ENCODE measurements around the gene RC3H2.
"Not testable (repeated sequence)": the region's sequence is repeated elsewhere in the genome, so short reads cannot be mapped to it uniquely, and the experiment has no call there.

Gene RC3H2

DNA sequence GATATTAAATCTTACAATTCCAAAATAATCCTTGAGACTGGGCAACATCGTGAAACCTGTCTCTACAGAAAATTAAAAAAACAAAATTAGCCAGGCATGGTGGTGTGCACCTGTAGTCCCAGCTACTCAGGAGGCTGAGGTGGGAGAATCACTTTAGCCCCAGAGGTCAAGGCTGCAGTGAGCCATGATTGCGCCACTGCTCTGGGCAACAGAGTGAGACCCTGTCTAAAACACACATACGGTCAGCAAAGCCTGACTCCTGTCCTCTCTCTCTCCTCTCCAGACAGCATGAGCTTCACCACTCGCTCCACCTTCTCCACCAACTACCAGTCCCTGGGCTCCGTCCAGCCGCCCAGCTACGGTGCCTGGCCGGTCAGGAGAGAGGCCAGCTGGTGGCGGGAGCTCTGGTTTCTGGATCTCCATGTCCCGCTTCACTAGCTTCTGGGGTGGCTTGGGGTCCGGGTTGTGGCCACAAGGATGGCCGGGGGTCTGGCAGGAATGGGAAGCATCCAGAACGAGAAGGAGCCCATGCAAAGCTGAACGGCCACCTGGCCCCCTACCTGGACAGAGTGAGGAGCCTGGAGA lies 67.8 kb downstream of the RC3H2 start:
- no peak for DNase-seq

DNA sequence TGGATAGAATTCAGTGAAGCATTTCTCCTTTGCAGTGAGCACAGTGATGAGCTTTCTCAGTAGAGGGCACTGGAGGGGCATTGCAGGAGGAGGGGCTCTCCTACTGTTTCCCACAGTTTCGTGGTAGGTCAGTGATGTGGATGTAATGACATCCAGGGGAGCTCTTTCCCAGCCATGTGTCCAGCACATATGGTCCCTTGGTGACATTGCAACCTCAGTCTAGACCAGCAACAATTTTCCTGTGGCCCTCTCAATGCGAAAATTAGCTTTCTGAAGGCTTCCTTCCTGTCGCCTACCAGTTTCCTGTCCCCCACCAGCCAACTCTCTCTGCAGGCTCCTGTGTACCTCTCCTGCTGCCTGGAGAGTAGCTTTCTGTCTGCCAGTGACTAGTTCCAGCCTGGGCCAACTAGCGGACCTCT lies 69.8 kb downstream of the RC3H2 start:
- DNase-seq = no peak

GRCh38 chr9:122832194-122832593 lies 73.0 kb downstream of the RC3H2 start:
- DNase-seq = no peak

DNA sequence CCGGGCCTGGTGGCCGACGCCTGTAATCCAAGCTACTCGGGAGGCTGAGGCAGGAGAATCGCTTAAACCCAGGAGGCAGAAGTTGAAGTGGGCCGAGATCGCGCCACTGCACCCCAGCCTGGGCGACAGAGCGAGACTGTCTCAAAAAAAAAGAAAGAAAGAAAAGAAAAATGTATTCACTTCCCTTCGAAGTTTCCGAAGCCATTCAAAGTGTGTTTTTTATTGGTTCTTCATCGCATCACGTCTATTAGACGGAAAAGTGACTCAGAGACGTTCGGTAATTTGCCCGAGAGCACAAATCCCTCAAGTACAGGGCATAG lies 76.2 kb downstream of the RC3H2 start:
- not testable (repeated sequence) for DNase-seq

DNA sequence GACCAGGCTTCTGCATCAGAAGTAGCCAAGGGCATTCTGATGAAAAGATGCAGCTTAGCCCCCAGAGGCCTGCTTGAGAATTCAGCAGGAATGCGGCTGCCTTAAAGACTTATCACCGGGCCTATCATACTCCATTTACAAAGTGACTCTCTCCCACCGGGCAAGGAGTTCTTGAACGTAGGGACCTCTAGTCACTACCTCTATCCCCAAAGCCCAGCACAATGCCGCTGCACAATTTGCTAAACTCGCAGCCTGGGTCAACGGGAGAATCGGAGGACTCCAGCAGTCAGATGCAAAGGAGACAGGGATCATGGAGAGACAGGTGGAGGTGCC lies 77.4 kb downstream of the RC3H2 start:
- DNase-seq = no peak

DNA sequence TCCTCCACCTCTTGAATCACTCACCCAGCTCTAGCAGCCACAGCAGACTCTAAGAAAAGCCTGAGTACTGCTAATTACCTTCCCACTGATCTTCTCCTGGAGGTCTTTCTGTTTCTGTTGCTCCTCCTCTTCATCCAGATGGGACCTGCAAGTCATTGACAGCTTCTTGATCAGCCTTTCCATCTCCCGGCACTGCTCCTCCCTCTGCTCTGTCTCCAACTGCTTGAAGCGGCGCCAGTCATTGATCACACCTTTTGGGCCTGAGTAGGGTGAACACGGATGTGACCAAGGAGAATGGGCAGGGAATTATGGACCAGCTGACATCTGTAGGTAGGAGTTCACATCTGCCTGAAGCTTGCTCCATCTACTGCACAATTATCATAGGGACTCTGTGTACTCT lies 82.2 kb downstream of the RC3H2 start:
- DNase-seq = no peak

- no peak for DNase-seq
Observed at GRCh38 chr9:122822056-122822455, 83.1 kb downstream of the RC3H2 start.

GRCh38 chr9:122821278-122821943 lies 83.7 kb downstream of the RC3H2 start:
- no peak for DNase-seq

GRCh38 chr9:122820490-122820845 lies 84.7 kb downstream of the RC3H2 start:
- DNase-seq = no peak

GRCh38 chr9:122819791-122820489 lies 85.2 kb downstream of the RC3H2 start:
- DNase-seq = no peak

DNA sequence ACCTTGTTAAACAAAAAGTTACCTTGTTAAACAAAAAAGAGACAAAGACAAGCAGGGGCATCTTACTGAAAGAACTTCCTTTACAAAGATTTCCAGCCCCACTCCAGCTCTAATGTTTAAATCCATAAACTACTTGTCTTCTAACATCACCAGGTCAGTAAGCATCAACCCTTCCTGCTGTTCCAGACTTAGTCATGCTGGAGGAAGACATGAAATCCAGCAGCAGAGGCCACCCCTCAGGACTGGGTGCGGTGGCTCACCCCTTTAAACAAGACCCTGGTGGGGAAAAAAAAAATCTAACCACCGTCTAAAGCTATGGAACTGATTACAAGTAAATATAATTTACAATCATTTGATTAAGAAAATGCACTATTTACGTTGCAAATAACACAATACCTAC lies 85.8 kb downstream of the RC3H2 start:
- DNase-seq = no peak

GRCh38 chr9:122816163-122816867 lies 88.8 kb downstream of the RC3H2 start:
- DNase-seq = no peak

GRCh38 chr9:122815544-122815943 lies 89.6 kb downstream of the RC3H2 start:
- DNase-seq = no peak

DNA sequence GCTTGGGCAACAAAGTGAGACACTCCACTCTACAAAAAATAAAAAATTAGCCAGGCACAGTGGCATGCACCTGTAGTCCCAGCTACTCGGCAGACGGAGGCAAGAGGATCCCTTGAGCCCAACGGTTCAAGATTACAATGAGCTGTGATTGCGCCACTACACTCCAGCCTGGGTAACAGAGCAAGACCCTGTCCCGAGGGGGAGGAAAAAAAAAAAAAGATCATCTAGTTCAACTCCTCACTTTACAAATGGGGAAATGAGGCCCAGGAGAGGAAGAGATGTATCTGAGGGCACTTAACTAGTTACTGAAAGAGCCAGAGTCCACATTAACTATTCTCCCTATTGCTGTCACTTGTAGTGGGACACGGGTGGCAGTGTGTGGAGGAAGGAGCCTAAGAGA lies 90.6 kb downstream of the RC3H2 start:
- DNase-seq = no peak

GRCh38 chr9:122812736-122813135 lies 92.4 kb downstream of the RC3H2 start:
- DNase-seq = no peak

GRCh38 chr9:122810306-122810946 lies 94.7 kb downstream of the RC3H2 start:
- DNase-seq = peak; percentile 39

- DNase-seq = not testable (repeated sequence)
Observed at GRCh38 chr9:122809261-122809660, 95.9 kb downstream of the RC3H2 start.

DNA sequence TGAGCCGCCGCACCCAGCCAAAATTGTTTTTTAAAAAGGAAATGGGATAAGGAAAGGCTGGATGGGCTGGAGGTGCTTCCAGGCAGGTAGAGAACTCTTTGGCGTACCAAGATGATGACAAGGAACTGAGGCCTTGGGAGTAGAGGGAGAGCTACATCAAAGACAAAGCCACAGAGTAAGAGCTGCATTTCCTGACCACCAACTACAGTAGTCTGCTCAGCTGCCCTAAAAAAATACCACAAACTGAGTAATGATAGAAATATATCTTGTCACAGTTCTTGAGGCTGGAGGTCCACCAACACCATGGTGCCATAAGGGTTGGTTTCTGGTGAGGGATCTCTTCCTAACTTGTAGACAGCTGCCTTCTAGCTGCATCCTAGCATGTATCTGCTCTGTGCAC lies 97.0 kb downstream of the RC3H2 start:
- DNase-seq = no peak

DNA sequence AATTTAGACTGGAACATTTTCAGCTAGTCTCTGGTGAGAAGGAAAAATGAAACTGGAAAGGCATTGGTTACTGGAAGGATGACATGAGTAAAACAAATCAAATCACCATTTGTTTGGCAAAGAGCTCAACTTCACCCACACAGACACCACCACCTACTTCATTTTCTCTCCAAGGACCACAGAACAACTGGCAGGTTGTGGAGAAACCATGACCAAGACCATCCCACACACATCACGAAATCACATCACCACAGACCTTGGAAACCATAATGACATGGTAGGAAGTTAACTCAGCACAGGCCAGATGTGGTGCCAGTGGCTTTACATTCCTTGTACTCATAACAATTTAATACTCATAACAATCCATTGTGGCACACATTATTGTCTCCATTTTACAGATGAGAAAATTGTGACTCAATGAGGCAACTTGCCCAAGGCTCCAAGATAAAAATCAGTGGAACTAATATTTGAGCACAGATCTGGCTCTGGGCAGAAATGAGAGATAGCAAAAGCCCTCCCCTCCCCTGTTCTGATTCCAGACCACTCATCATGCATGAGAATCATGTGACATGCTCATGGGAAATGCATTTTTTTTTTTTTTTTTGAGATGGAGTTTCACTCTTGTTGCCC lies 97.8 kb downstream of the RC3H2 start:
- DNase-seq = no peak

- DNase-seq = no peak
Observed at GRCh38 chr9:122806661-122807060, 98.5 kb downstream of the RC3H2 start.

DNA sequence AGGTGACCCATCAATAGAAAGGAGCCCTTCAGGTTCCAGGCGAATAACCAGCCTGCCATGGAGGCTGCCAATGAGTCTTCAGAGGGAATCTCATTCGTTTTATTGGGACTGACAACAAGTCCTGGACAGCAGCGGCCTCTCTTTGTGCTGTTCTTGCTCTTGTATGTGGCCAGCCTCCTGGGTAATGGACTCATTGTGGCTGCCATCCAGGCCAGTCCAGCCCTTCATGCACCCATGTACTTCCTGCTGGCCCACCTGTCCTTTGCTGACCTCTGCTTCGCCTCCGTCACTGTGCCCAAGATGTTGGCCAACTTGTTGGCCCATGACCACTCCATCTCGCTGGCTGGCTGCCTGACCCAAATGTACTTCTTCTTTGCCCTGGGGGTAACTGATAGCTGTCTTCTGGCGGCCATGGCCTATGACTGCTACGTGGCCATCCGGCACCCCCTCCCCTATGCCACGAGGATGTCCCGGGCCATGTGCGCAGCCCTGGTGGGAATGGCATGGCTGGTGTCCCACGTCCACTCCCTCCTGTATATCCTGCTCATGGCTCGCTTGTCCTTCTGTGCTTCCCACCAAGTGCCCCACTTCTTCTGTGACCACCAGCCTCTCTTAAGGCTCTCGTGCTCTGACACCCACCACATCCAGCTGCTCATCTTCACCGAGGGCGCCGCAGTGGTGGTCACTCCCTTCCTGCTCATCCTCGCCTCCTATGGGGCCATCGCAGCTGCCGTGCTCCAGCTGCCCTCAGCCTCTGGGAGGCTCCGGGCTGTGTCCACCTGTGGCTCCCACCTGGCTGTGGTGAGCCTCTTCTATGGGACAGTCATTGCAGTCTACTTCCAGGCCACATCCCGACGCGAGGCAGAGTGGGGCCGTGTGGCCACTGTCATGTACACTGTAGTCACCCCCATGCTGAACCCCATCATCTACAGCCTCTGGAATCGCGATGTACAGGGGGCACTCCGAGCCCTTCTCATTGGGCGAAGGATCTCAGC lies 104.8 kb downstream of the RC3H2 start, which contains the start of gene OR1K1:
Gene OR1K1 (plus strand): TSS at position 58 of the 995 bp plus-strand sequence. CDS start 0 bp downstream, at position 58.
- no peak for DNase-seq
